DMS53 (cell line): ENCODE results near the gene THBS4.

Experiments used
- DNase-seq: peaks from one replicate; lab custom pipeline; 2025; lab: John Stamatoyannopoulos, UW

Gene THBS4

DNA sequence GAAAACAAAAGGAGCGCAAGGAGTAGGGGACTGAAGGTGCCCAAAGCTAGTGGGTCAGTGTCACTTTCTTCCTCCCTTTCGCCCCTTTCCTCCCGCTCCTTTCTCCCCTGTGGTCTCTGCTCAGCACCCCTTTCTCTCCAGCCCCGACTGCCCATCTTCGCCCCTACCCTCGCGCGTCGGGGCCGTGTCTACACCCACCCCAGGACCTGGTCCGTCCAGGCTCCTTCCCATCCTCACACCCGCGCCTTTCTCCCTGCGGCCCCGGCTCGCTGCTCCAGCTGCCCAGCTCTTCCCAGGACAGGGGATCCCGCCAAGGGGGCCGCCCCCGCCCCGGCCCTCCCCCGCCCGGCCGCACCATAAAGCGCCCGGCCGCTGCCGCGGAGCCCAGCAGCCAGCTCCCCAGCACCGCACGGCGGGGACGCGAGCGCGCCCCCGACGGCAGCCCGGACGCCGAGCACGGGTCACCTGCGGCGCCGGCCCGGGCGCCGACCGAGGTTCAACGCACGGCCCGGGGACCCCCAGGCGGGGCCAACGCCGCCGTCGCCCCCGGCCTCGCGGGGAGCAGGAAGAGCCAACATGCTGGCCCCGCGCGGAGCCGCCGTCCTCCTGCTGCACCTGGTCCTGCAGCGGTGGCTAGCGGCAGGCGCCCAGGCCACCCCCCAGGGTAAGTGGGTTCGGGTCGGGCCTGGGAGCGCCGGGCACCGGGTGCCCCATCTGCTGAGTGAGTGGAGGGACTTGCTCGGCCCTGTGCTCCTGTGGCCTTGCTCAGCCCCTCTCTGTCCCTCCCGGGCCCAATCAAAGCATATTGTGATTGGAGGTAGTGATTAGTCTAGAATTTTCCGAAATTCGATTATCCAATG, at the start of gene THBS4:
THBS4 (plus strand) TSS at position 387 of the 860 bp plus-strand sequence; CDS start at position 577, 190 bp downstream.
- DNase-seq: peak; percentile 42

DNA sequence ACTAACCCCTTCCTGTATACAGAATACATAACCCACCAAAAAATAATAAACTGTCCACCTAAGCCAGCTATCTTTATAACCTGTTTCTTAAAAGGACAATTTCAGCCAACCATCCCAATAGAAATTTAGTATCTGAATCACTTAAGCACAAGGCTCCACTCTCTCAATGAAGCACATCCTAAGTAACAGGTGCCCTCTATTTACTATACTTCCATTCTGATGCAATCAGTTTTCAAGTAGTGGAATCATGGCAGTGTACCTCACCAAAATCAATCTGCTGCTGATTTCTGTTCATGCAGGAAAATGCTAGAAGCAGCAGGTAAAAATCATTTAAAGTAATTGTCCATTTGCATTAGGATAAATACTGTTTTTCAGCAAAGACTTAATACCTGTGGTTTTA, 48.9 kb upstream of the THBS4 start:
- no peak for DNase-seq

DNA sequence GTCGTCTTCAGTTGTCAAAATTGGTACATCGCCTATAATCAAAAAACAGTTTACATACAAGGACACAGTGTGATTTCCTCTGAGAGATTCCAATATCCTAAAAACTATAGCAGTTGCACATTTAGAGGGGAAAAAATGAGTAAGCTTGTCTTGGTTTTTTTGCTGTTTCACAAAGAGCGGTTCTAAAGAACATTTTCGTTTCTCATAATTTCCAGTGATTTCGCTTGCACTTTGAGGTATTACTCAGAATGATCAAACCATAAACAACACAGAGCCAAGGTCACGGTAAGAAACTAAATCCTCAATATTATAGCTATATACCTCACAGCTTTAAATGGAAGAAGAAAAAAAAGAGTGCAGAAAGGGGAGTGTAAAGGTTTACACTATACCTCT, 44.9 kb upstream of the THBS4 start:
- no peak for DNase-seq

DNA sequence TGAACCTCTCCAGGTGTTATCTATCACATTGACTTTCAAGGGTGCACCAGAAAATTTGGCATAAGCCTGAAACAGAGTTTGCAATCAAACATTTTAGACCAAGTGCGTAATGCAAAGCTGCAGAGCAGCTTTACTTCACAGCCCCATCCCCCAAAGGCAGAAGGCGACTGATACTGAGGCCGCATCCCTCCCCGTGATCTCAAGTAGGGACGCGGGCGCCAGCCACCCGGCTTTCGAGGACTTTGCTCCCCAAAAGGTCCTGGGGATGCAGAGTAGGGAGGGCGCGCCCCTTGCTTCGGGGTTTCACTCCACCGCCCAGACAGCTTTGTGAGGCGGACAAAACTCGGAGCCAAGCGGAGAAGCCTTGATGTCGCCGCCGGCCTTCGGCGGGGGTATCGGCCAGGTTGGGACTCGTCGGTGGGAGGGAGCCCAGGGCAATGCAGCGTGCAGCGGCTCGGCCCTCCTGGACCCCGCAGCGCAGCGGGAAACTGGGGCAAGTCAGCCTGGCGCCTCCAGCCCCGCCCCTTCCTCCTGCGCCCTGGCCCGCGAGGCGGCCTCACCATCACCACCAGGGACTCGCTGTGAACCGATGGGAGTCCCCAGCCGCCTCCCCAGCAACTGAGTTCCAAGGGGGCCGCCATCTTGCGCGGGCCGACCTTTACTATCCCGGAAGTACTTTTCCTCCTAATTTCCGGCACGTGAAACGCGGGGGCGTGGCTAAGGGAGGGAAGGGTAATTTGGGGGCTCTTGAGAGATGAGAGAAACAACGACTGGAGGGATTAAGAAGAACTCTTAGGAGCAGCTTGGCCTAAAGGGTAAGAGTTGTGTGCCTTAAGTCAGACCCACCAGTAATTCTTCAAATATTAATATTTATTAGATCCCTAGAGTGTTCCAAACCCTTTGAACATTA, 44.3 kb upstream of the THBS4 start, which contains the start of gene MTX3:
MTX3 (minus strand) TSS at position 665 of the 910 bp plus-strand sequence; CDS start at position 641, 24 bp downstream.
- DNase-seq: peak; percentile 92

DNA sequence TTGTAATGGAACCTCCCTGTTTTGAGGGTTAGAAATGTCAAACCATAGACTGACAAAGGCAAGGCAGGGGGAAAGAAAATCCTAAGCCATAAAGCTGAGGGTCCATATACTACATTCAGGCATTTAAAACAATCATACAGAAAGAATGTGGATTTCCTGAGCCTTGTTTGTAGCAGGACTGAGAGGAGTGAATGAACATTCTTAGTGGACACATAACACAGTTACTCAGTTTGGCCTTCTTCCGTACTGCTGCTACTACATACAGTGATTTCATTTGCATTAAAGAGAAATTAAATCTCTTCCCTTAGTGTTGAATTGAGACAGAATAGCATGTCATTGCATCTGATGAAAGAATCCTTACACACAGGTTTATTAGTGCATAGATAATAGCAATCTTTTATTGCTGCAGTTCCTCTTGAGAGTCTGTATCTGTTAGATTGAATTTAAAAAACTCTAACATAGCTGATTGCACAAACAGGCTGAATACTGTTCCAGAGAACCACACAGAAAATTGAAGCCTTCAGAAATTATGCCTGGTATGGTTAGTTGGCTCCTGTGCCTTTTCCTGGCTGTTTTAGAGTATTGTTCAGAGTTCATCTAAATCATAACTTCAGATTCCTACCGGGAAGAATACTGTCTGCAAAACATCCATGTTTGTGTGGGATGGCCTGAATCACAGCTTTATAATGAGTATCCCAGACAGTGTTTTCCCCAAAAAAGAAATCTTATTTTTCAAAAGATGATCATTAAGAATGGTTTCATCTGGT, 42.1 kb upstream of the THBS4 start:
- DNase-seq: no peak

DNA sequence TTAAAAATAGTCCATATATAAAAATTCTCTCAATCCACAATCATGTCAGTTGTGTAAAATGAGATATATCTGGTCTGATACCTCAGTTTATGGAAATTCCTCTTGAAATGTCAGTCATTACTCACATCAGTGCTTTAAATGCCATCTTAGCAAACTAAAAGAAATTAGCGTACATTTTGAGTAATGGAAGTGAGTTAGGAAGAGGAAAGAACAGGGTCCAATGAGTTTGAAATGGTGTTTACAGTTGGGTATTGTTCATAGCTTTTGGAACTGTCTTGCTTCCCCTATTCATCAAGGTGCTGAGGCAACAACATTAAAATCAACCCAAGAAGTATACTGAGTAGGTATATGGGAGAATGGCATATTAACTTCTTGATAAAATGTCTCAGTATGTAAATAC, 35.4 kb upstream of the THBS4 start:
- no peak for DNase-seq

DNA sequence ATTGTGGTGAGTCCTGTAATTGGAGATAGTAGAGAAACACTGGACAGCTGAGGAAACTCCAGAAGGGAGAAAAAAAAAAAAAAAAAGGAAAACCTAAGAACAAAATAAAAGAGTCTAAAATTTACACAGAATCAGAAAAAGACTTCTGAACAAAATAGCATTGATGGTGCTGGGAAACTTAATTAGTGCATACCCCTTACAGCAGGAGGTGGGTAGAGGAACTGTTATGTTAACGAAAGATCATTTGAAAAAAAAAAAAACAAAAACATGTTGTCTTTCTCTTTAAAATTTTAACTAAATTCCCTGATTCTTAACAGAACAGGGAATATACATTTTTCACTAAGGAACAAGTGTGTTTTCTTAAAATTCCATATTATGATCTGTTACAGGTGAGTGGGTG, 32.5 kb upstream of the THBS4 start:
- no peak for DNase-seq

DNA sequence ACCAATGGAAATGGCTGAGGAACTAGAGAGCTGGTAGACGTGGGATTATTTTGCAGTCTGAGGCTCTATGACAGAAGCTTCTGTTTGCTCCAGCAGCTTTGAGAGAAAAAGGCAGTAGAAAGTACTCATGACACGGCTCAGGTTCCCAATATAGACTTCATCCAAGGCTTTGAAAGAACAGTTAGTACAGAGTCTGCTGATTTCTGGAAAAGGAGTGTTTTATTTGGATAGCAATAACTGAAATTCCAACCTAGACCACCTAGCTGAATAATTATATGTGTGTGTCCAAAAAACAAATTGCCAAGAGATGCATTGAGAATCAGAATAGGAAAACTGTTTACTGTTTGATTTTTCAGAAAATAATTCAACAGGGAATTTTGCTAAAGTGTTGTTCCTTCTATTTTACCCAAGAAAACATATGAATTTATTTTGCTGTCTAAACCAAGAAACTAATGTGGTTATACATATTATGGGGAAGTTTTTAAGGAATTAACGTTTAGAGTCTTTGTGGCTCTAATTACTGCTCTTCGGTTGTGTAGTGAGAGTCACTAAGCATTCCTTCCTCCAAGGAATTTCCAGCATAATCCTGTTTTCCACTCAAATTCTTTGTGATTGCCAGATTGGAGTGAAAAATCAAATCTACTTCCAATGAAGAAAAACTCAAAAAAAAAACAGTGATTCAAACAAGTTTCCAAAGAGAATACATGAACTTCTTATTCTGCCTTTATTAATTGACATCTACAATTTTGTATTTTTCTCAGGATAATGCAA, 26.0 kb upstream of the THBS4 start:
- no peak for DNase-seq

DNA sequence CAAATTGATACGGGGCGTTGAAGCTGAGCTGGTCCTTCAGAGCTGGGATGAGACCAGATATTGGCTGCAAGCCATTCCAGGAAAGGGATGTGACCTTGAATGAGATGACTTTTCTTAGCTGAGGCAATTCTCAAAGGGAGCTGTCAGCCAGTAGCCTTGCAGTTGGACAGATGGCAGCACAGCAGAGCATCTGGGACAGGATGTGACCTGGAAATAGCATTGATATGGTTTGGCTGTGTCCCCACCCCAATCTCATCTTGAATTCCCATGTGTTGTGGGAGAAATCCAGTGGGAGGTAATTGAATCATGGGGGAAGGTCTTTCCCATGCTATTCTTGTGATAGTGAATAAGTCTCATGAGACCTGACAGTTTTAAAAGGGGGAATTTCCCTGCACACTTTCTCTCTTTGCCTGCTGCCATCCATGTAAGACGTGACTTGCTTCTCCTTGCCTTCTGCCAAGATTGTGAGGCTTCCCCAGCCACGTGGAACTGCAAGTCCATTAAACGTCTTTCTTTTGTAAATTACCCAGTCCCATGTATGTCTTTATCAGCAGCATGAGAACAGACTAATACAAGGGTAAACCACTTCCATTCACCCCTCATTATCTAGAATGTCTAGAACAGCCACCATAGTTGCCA, 24.3 kb upstream of the THBS4 start:
- no peak for DNase-seq

DNA sequence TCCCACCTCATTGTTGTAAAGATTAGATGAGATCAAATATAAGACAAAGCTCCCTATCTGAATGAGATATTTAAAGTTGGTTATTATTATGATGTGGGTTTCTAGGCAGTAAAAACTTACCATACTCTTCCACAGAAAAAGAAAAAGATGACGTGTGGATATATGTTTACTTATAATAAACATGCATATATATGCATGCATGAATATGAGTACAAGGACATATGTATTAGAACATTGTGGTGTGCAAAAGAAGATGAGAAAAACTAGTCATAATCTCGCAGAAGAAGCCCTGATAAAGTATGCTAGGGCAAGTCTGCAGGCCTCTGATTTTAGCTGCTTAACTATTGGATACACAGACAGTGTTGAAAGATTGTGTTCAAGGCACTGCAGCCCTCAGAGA, 10.1 kb upstream of the THBS4 start:
- DNase-seq: no peak

DNA sequence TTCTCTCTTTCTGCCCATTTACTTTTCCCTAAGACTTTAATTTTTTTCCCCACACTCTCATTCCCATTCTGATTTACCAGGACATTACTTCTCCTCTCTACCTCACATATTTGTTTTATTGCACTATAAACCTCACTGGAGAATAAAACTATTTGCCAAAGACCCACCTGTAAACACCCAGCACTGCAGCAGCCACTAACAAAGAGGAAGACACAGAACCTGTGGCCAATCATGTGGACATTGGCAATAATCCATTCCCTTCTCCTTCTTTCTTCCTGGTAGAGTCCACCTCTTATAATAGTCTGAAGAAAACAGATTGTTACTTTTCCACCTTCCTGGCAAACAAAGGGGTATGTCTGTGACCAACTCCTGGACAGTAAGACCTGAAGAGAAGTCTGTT, 8.3 kb upstream of the THBS4 start:
- no peak for DNase-seq

DNA sequence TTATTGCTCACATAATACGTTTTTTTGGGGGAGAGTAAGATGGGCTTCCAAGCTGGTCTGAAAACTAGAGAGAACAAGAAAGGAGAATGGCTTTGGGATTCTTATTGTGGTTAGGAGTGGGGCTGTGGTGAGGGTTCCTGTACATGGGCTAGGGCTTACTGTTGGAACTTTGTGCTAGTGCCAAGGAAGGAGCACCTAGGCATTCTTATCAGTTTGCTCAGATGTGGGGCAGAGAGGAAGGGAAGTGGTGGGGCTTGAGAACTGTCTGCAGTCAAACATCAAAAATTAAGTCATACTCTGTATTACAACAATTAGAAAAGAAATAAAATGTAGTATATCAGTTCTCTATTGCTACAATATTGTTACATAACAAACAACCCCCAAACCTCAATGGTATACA, 4.0 kb upstream of the THBS4 start:
- no peak for DNase-seq

DNA sequence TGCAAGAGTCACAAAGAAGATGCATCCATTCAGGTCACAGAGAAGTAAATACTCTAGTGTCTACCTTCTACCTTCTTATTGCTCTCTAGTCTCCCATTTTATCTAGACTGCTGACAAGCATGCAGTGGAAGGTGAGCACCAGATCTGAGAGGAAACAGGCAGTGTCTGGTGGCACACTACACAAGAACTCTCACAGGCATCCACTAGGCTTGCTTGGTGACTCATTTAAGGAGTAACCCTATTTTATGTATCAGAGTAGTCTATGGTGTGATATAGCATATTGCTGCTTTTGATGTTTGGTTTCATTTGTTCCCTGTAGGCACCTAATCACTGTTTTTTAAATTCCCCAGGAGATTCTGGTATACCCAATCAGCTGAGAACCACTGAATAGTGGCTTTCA, 1.6 kb upstream of the THBS4 start:
- DNase-seq: no peak

DNA sequence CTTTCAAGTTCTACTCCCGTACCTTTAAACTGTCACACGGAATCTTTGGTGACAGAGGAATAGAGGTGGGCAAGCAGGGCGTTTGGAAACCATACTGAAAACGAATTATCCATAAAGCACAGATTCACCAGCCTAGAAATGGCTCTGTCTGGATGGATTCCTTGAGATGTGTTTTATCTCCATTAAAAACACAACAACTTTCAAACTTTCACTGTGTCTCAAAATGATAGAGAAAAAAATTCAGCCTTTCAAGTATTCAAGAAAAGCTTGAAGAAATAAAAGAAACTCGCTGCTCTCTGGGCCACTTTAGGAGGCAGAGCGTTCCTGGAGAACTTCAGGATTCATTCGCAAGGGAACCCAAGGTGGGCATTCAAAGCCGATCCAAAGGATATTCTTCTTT, 589 bp upstream of the THBS4 start:
- no peak for DNase-seq

DNA sequence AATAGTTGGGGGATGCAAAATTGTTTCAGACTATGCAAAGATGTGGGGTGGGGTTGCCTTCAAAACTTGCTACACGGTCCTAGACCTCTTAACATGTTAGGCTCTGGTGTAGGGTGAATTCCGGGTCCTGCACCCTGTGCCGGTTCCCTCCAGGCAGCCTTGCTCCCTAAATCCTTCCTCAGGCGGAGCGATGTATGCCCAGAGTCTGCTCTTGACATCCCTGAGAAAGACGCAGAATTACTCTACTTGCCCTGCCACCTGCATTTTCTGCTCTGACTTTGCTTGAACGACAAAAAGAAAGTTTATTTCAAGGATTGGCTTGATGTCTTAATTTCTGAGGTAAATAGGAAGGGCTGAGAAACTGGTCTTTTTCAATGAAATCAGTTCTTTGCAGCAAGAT, 691 bp downstream of the THBS4 start:
- DNase-seq: no peak

DNA sequence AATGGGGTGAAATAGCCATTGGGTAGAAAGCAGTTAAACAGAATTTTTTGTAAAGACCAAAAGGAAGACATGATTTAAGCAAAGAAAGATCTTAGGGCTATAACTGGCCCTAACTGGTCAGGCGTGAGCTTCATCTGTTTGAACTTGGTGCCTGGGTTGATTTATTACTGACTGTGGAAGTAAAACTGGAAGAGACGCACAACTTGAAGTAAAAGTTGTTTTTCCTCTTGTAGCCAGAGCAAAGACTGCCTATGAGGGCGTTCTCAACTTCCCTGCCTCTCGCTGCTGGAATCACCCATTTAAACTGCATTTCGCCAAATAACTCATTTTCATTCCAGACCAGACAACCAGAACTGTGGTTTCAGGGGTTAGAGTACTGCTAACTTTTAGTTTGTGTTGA, 1.5 kb downstream of the THBS4 start:
- DNase-seq: no peak

DNA sequence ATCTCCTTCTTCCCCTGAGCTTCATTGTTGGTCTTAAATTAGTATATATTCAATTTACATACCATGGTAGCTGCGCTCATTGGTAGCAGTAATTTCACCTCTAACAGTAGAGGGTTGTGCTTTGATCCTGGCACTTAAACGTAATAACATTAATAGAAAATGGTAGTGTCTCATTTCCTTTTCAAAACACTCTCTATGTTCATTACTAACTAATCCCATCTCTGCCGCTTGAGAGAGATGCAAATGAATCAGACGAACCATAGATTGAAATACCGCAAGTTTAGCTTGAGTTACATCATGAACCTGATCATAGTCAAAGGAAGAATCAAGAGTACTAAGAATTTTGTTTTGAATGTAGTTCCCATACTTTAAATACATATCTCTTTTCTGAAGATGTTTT, 2.2 kb downstream of the THBS4 start:
- no peak for DNase-seq

DNA sequence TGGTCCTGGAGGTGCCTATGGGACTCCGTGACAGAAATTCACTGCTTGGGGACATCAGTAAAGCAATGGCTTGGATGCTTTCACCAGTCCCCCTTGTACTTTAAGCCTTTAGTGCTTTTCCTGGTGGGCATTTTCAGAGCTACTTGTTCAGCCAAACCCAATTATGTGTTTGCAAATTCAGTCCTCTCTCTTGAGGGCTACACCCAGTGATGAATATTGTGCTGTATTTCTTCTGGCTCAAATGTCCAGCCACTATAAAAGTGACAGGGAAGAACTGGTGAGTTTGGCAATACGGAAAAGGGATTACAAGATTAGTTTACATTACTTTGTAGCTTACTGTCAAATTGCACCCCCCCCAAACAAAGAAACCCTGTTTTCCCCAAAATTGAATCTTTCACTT, 4.5 kb downstream of the THBS4 start:
- no peak for DNase-seq

DNA sequence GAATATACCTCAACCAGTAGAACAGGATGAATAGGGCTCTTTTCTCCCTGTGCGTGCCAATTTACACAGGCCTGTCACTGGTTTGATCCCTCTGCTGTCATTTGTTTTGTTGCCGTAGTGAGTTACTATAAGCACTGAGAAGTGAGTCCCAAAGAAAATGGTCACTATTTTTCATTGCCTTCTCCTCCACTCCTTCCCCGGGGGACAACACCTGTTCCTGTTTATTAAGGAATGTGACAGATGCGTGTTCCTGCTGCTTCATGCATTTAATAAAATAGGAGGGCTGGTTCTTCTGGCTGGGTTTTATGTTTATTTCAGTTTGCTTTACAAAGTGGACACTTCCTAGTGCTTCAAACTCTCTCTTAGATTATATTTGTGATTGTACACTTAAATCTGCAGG, 6.4 kb downstream of the THBS4 start:
- DNase-seq: peak; percentile 21

DNA sequence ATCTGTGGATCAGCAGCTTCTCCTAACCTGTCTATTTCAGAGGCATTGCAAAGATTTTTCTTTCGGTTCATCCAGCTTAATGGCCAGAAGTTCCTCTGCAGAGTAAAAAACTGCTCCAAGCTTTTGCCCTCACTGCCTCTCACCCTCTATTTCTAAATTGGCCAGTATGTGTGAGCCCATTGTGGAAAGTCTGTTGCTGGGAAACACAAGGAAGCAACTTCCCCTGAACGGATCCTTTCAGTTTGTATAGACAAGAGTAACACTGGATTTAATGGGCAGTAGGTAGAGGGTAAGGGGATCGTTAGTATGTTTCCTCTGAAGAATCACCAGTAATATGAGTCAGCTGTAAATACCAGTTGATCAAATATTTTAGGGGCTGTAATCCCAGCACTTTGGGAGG, 7.2 kb downstream of the THBS4 start:
- DNase-seq: no peak

DNA sequence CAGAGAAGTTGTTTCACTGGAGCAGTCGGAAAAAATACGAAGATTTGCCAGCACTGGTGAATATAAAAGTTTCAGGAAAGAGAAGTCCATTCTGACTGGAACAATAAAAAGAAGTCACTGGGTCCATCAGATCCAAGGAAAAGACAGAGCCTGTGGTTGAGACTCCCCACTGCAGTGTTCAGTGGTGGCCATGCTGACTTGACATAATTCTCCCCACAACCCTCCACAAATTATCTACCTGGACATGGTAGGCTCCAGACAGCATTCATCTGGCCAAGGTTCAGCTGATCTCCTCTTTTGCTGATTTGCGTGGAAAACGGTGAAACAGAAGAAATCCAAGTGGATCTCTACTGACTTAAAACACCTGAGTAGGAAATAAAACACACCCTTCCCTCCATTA, 8.0 kb downstream of the THBS4 start:
- DNase-seq: no peak
